ENCODE results near the gene CNPY1.

DNA sequence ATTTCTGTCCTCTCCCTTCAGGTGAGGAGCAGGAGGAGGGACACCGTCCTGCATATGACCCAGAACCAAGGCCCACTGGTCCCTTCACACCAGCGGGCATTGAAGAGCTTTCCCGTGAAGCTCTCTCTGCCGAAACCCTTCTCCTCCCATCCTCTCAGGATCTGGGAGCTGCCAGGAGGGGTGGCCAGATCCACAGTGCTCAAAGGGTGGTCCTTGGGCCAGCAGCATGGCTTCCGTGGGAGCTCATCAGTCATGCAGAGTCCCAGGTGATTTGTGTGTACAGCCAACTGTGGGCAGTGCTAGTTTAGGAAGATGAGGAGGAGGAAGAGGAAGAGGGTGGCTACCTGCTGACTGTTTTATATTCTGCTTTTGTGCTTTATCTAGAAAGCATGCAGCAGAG, 28.4 kb downstream of the CNPY1 start:
- TF ChIP-seq EGR1 (IDR thresholded peaks at IDR 0.05) (no peak), EP300 (IDR thresholded peaks at IDR 0.05; ENCODE audit: borderline replicate concordance) (no peak), MAX (IDR thresholded peaks at IDR 0.05) (no peak), RAD21 (IDR thresholded peaks at IDR 0.05; ENCODE audit: low read depth) (no peak), TAF1 (IDR thresholded peaks at IDR 0.05; ENCODE audit: low read depth) (no peak), CEBPB (IDR thresholded peaks at IDR 0.05) (no peak), YY1 (IDR thresholded peaks at IDR 0.05; ENCODE audit: low read depth) (no peak), FOXM1 (IDR thresholded peaks at IDR 0.05; ENCODE audit: borderline replicate concordance, low read depth) (no peak)
- TF ChIP-seq, protein P1, sequence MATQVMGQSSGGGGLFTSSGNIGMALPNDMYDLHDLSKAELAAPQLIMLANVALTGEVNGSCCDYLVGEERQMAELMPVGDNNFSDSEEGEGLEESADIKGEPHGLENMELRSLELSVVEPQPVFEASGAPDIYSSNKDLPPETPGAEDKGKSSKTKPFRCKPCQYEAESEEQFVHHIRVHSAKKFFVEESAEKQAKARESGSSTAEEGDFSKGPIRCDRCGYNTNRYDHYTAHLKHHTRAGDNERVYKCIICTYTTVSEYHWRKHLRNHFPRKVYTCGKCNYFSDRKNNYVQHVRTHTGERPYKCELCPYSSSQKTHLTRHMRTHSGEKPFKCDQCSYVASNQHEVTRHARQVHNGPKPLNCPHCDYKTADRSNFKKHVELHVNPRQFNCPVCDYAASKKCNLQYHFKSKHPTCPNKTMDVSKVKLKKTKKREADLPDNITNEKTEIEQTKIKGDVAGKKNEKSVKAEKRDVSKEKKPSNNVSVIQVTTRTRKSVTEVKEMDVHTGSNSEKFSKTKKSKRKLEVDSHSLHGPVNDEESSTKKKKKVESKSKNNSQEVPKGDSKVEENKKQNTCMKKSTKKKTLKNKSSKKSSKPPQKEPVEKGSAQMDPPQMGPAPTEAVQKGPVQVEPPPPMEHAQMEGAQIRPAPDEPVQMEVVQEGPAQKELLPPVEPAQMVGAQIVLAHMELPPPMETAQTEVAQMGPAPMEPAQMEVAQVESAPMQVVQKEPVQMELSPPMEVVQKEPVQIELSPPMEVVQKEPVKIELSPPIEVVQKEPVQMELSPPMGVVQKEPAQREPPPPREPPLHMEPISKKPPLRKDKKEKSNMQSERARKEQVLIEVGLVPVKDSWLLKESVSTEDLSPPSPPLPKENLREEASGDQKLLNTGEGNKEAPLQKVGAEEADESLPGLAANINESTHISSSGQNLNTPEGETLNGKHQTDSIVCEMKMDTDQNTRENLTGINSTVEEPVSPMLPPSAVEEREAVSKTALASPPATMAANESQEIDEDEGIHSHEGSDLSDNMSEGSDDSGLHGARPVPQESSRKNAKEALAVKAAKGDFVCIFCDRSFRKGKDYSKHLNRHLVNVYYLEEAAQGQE (IDR thresholded peaks at IDR 0.05; ENCODE audit: low read depth), result no peak
